ENCODE data around the gene TIAM2. TPM values are rescaled to one million over a fixed set of nuclear protein-coding genes. Genes with fewer than 3 reads are reported as not detected.

TIAM2 gene
- total RNA-seq, 2 donors from 2014 or later, result 3.1 to 6.6 TPM

DNA sequence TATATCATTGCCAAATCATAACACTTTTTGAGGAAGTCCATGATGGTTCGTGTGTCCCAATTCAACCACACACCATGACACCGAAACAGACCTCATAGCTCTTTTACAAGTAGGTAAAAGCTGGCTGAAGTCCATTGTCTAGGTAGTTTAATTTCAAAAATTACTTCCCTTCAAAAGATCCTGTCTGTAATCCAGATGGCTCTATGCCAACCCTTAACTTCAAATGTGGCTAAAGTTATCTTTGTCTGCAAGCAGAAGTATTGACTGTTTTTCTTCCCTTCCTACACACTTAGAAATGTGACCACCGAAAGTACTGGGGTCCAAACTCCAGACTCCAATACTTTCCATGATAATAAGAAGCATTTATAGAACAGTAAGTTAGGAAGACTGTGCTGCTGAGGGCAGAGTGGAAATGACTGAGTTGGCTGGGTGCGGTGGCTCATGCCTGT, 8.3 kb upstream of the TIAM2 start:
- H3K36me3 ChIP-seq (replicated peaks in 1 of 2; ENCODE audit: insufficient read depth in 1 of 2, low read depth in 2 of 2), result no peaks in the 10 kb centered on the region
- no peaks in the 10 kb centered on the region for H3K9me3 ChIP-seq
- no peak overlapping the region for H3K27ac ChIP-seq
- H3K27me3 ChIP-seq, result no peaks in the 10 kb centered on the region
- DNase-seq, result no peak
- peaks cover 4% of the 10 kb centered on the region for H3K4me1 ChIP-seq
- 49 to 59% methylated on average over 4 of the region's 4 CpGs for WGBS, 2 donors
- intact Hi-C loops (cut with DNase I), result no loop called here
- TF ChIP-seq POLR2A (IDR thresholded peaks at IDR 0.05), result no peak
- TF ChIP-seq, protein P1, sequence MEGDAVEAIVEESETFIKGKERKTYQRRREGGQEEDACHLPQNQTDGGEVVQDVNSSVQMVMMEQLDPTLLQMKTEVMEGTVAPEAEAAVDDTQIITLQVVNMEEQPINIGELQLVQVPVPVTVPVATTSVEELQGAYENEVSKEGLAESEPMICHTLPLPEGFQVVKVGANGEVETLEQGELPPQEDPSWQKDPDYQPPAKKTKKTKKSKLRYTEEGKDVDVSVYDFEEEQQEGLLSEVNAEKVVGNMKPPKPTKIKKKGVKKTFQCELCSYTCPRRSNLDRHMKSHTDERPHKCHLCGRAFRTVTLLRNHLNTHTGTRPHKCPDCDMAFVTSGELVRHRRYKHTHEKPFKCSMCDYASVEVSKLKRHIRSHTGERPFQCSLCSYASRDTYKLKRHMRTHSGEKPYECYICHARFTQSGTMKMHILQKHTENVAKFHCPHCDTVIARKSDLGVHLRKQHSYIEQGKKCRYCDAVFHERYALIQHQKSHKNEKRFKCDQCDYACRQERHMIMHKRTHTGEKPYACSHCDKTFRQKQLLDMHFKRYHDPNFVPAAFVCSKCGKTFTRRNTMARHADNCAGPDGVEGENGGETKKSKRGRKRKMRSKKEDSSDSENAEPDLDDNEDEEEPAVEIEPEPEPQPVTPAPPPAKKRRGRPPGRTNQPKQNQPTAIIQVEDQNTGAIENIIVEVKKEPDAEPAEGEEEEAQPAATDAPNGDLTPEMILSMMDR (IDR thresholded peaks at IDR 0.05), result no peak
- no peak for ATAC-seq
- H3K4me3 ChIP-seq, result no peak overlapping the region

GRCh38 chr6:154989448-154989847, 5.7 kb upstream of the TIAM2 start:
- no peak for ATAC-seq
- H3K9me3 ChIP-seq, result no peaks in the 10 kb centered on the region
- 90 to 92% methylated on average over 7 of the region's 7 CpGs for WGBS, 2 donors
- no peak for TF ChIP-seq POLR2A (IDR thresholded peaks at IDR 0.05)
- TF ChIP-seq, protein P1 (IDR thresholded peaks at IDR 0.05), result no peak
- DNase-seq, result no peak
- intact Hi-C loops (cut with DNase I), result no loop called here
- peaks cover 4% of the 10 kb centered on the region for H3K4me1 ChIP-seq
- H3K4me3 ChIP-seq, result no peak overlapping the region
- no peaks in the 10 kb centered on the region for H3K36me3 ChIP-seq (replicated peaks in 1 of 2; ENCODE audit: insufficient read depth in 1 of 2, low read depth in 2 of 2)
- no peaks in the 10 kb centered on the region for H3K27me3 ChIP-seq
- no peak overlapping the region for H3K27ac ChIP-seq

DNA sequence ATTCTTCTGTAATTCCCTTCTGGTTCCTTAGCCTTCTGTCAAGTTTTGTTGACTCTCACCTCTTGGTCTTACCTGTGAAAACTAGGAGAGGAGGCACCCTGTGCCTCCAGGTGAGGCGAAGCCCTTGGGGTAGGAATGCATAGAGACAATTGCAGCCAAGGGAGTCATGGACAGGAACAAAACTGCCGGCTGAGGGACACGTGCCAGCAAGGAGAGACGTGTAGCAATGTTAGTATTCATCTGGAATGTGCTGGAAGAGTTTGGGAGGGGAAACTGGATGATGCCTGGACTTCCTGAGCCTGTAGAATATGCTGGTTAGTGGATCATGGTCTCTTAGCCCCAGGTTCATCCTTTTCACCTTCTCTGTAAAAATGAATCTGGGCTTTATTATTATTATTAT, 3.9 kb upstream of the TIAM2 start:
- Histone ChIP-seq H3K4me3 (no peak overlapping the region), H3K27me3 (no peaks in the 10 kb centered on the region), H3K4me1 (peaks cover 12% of the 10 kb centered on the region), H3K27ac (no peak overlapping the region), H3K36me3 (replicated peaks in 1 of 2; ENCODE audit: insufficient read depth in 1 of 2, low read depth in 2 of 2) (no peaks in the 10 kb centered on the region), H3K9me3 (no peaks in the 10 kb centered on the region)
- 45 to 52% methylated on average over 4 of the region's 4 CpGs for WGBS, 2 donors
- no peak for DNase-seq
- no peak for ATAC-seq
- TF ChIP-seq POLR2A (IDR thresholded peaks at IDR 0.05), result no peak
- TF ChIP-seq, protein P1 (IDR thresholded peaks at IDR 0.05), result no peak
- intact Hi-C loops (cut with DNase I), result no loop called here

GRCh38 chr6:154993026-154993425, 2.1 kb upstream of the TIAM2 start:
- intact Hi-C loops (cut with DNase I), result no loop called here
- Histone ChIP-seq H3K27ac (no peak overlapping the region), H3K4me3 (no peak overlapping the region), H3K27me3 (no peaks in the 10 kb centered on the region), H3K36me3 (replicated peaks in 1 of 2; ENCODE audit: insufficient read depth in 1 of 2, low read depth in 2 of 2) (no peaks in the 10 kb centered on the region), H3K9me3 (no peaks in the 10 kb centered on the region), H3K4me1 (peaks cover 8% of the 10 kb centered on the region)
- TF ChIP-seq, protein P1 (IDR thresholded peaks at IDR 0.05), result no peak
- TF ChIP-seq POLR2A (IDR thresholded peaks at IDR 0.05), result no peak
- 79% methylated on average over 6 of the region's 6 CpGs for WGBS, 2 donors
- ATAC-seq, result no peak
- peak in 1 of 4 donors; percentile 9 for DNase-seq

DNA sequence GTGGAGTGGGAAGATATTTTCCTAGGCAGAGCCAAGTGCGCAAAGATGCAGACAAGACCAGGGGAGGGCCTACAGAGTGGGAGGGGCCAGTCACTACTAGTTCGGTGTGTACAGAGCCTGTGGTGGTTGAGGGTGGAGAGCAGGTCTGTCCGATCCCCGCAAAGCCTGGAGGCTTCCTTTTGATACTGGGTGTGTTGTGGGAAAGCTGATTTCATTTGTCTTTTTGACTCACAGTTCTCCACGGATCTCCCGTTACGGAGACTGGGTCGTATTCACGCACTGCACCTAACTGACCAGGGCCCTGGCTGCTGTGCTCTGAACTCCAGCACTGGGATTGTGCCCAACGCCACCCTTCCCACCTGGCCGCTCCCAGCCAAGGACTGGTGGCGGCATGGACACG, 1.4 kb upstream of the TIAM2 start:
- H3K9me3 ChIP-seq, result no peaks in the 10 kb centered on the region
- DNase-seq (no peak), ATAC-seq (no peak)
- 81 to 86% methylated on average over 12 to 13 of the region's 13 CpGs for WGBS, 2 donors
- H3K27ac ChIP-seq, result no peak overlapping the region
- H3K4me1 ChIP-seq, result peaks cover 8% of the 10 kb centered on the region
- intact Hi-C loops (cut with DNase I), result no loop called here
- H3K27me3 ChIP-seq, result no peaks in the 10 kb centered on the region
- TF ChIP-seq, protein P1 (IDR thresholded peaks at IDR 0.05), result no peak
- TF ChIP-seq POLR2A (IDR thresholded peaks at IDR 0.05), result no peak
- no peaks in the 10 kb centered on the region for H3K36me3 ChIP-seq (replicated peaks in 1 of 2; ENCODE audit: insufficient read depth in 1 of 2, low read depth in 2 of 2)
- no peak overlapping the region for H3K4me3 ChIP-seq
